HG03432 (cell line): Measurements from ENCODE around the gene SLC3A2.
"Not testable (repeated sequence)": the region's sequence is repeated elsewhere in the genome, so short reads cannot be mapped to it uniquely, and the experiment has no call there.

ENCODE experiments used
- ATAC-seq: cut with Tn5 transposase; IDR thresholded peaks from one replicate; pipeline ENCODE4 v1.9.1; 2021; ENCODE audit warnings: mild to moderate bottlenecking, moderate library complexity; ENCODE audit not compliant: unreplicated experiment

SLC3A2 gene

GRCh38 chr11:62880803-62881578, at the start of gene SLC3A2:
TSS of gene SLC3A2 (plus strand) at chr11:62880896. CDS start at chr11:62881024, 128 bp downstream.
- peak; percentile 74 for ATAC-seq

DNA sequence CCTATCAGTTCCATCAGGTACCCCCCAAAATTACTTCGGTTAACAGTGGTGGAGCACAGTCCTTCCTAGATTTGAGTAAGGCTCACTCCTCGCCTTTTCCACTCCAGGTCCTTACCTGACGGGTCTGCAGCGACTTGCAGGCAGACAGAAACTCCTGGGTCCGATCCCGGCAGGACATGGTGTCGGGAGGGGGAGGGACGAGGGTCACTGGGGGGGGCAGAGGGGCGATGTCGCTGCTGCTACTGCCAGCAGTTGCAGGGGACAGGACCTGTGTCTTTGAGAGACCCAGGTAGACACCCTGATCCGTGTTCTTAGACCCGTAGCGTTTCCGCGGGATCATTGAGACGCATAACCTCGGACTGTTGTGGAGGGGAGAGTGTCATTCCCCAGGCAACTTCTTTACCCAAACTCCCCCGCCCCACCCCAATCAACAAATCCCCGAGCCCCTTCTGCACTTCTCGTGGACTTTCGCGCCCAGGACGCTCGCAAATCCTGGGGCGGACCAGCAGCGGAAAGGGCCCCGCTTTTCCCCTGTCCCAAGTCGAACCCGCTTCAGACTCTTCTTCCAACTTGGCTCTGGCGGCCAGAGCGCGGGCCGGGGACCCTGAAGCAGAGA, 49.7 kb upstream of the SLC3A2 start:
- ATAC-seq = no peak

DNA sequence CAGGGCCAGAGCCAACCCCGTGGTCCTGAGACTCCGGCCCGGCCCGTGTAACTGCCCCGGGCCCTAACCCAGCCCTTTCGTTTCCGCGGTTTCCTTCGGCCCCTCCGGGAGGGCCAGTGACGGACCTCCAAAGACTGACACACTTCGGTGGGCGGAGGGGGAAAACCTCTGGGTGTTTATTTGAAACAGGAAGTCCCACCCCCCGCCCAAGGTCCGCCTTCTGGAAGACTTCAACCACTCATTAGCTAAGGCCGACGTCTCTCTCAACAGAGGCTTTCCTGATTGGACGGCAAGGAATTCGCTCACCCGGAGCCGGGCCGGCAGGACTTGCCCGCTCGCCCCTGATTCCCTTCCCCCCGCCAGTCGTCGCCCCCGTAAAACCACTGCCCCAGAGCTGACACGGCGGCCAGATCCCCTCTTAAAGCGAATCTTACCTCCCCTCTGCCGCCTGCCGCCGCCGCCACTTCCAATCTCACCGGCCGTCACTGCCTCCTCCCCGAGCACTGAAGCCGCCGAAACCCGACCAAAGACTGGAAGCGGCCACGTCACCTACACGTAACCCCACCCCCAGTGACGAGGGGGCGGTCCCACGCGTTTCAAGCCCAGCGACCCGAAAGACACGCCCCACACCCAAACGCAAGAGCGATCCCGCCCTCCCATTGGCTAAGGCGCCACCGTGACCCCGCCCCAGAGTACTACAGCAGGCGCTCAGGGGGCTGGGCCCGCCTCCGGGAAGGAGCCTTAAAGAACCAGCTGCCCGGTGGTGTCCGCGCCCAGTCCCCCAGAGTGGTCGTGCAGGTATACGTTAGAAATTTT, 49.0 kb upstream of the SLC3A2 start, which contains the start of gene STX5:
STX5 (minus strand) TSS at position 532 of the 816 bp plus-strand sequence. CDS start 808 bp downstream, outside the sequence.
- peak; percentile 85 for ATAC-seq

DNA sequence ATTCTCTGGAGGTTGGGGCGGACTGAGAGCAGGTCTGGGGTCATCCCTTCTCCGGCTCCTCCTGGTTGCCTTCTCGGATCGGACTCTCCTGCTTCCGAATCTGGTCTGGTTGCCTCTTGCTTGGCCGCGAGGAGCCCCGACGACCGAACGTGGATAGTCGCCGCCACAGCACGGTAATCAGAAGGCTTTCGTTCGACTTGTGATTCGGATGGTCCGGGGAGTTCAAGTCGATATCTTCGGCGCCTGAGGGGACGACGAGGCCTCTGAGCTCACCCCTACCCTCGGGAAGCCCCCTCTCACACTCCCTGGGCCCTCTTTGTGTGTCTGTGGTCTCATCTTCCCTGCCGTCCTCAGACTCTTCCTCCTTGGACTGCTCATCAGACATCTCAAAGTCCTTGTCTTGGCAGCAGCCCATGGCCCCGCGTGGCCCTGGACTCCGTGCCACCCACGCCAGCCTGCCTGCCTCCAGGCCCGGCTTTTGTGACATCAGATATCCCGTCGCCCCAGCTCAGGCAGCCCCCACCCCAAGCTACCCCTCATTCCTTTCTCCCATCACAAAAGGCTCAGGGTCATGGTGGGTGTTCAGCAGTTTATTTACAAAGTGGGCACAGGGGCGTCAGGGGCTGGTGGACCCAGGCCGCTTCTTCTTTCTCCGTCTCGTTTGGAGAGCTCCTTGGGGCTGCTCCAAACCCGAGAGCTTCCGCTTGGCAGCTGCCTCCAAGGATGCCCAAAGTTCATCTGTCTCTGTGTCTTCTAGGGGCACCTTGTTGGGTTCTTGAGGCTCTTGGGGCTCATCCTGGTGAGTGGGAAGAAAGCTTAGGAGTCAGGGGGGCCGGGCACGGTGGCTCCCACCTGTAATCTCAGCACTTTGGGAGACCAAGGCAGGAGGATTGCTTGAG, 48.1 kb upstream of the SLC3A2 start, which contains the start of gene TEX54:
TEX54 (minus strand) TSS at position 506 of the 899 bp plus-strand sequence.
- ATAC-seq = peak; percentile 11

DNA sequence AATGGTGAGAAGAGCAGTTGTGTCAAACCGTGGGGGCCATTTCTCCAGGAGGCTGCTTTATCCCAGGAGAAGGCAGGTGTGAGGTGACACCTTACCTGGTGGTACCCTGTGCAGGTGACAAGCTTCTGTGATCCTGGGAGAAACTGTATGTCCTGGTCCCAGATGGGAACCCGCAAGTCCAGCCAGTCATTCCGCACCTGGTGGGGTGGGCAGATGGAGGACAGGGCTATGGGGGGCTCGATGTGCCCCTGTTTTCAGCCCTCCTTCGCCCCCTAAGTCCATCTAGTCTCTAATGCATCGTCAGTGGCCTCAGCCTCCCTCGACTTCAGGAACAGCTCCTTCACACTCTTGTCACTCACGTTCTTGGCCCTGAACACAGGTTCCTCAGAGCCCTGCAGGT, 45.4 kb upstream of the SLC3A2 start:
- no peak for ATAC-seq

DNA sequence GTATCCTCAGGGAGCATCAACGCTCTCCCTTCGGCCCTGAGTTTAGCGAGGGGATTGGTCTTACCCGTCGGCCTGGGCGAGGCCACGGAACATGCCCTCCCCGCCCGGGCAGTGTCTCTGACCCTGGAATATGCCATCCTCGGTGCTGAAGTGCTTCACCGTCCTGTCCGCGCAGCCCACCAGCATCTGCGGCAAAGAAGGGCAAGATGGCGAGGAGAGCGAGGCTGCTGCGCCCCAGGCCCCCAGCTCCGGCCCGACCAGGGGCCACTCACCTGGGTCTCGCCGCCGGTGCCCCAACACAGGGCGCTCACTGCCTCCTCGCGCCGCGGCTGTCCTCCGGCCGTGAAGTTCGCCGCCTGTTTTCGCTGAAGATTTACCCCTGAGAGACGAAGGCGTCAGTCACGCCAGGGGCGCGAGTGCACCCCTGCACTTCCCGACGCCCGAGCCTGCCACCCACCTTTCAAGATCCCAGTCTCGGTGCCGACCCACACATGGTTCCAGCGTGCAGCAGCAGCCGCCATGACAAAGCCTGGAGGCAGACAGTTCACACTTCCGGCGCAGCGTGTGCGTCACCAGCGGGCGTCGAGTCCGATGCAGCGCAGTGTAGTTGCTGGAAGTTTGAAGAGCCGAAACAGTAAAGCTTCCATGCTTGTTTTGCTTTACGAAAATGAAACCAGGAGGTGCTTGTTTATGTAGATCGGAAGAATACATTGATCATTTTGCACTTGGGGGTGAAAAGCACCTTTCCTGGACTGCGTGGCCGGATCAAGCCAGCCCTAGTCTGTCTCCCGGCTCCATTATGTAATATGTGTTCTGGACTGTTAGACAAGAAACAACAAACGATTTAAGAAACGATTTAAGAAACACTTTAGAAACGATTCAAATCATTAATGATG, 41.4 kb upstream of the SLC3A2 start, which contains the start of gene WDR74:
WDR74 (minus strand) TSS at position 541 of the 896 bp plus-strand sequence; CDS start at position 521, 20 bp downstream.
- ATAC-seq = peak; percentile 47

DNA sequence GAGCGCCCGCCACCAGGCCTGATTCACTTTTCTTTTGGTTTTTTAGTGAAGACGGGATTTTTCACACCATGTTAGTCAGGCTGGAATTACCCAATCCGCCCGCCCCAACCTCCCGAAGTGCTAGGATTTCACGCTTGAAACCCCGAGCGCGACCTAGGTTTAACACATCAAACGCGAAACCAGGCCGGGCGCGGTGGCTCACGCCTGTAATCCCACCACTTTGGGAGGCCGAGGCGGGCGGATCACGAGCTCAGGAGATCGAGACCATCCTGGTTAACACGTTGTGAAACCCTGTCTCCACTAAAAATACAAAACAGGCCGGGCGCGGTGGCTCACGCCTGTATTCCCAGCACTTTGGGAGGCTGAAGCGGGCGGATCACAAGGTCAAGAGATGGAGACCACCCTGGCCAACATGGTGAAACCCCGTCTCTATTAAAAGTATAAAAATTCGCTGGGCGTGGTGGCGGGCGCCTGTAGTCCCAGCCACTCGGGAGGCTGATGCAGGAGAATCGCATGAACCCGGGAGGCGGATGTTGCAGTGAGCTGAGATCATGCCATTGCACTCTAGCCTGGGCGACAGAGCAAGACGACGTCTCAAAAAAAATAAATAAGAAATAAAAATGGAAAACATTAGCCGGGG, 39.9 kb upstream of the SLC3A2 start:
- peak; percentile 1 for ATAC-seq

GRCh38 chr11:62841361-62842170, 39.1 kb upstream of the SLC3A2 start:
- ATAC-seq = peak; percentile 60

DNA sequence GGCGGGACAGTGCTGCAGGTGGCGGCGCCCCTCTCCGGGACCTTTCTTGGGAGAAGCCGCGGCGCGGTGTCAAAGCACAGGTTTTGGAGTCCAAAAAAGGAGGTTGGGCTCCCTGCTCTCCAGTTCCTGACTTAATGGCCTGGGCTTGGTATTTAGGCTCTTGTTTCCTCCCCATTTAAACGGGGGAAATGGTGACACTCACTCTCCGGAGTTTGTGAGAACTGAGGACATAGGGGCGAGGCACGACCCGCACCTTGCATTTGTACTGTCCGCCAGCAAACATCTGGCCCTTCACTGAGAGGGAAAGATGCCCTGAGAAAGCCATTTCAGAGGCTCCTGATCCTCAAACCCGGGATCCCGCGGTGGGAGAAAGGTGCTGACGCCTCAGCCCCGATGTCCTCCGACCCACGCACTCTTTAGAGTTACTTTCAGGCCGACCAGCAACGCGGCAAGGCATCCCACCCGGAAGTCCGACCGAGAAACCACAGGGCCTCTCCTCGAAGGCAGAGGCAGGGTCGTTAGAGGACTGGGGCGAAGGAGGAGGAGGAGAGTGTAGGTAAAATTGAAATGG, 38.4 kb upstream of the SLC3A2 start:
- no peak for ATAC-seq

DNA sequence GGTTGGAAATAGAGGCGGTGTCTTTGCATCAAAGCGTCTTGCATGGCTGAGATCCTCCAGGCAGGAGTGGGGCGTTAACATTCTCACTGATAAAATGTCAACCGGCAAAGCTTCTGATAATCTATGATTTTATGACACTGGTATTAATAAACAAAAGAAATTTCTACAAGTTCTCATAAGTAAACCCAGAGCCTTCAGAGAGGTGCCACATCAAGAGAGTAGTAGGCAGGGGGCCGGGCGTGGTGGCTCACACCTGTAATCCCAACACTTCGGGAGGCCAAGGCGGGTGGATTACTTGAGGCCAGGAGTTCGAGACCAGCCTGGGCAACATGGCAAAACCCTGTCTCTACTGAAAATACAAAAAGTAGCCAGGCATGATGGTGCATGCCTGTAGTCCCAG, 37.8 kb upstream of the SLC3A2 start:
- not testable (repeated sequence) for ATAC-seq

DNA sequence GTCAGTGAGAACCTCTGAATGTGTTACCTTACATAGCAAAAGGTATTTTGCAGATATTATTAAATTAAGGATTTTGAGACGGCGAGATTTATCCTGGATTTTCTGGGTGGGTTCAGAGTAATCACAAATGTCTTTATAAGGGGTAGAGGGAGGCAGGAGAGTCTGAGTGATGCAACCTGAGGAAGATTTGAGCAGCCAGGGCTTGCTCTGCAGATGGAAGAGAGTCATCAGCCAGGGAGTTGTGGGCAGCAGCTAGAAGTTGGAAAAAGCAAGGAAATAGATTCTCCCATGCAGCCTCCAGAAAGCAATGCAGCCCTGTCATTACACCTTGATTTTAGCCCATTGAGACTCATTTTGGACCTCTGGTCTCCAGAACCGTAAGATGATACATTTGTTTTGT, 37.2 kb upstream of the SLC3A2 start:
- no peak for ATAC-seq

DNA sequence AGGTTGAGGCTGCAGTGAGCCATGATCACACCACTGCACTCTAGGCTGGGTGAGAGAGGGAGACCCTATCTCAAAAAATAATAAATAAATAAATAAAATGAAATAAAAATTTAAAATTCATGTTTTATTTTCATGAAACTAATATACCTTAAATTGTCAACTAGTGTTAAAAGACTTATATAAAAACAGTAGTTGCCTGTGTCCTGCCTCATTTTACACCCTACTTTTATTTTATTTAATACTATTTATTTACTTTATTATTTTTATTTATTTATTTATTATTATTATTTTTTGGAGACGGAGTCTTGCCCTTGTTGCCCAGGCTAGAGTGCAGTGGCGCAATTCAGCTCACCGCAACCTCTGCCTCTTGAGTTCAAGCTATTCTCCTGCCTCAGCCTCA, 36.5 kb upstream of the SLC3A2 start:
- no peak for ATAC-seq

GRCh38 chr11:62846177-62846576, 34.5 kb upstream of the SLC3A2 start:
- no peak for ATAC-seq

- no peak for ATAC-seq
Measured at GRCh38 chr11:62847767-62848314, 32.9 kb upstream of the SLC3A2 start.

DNA sequence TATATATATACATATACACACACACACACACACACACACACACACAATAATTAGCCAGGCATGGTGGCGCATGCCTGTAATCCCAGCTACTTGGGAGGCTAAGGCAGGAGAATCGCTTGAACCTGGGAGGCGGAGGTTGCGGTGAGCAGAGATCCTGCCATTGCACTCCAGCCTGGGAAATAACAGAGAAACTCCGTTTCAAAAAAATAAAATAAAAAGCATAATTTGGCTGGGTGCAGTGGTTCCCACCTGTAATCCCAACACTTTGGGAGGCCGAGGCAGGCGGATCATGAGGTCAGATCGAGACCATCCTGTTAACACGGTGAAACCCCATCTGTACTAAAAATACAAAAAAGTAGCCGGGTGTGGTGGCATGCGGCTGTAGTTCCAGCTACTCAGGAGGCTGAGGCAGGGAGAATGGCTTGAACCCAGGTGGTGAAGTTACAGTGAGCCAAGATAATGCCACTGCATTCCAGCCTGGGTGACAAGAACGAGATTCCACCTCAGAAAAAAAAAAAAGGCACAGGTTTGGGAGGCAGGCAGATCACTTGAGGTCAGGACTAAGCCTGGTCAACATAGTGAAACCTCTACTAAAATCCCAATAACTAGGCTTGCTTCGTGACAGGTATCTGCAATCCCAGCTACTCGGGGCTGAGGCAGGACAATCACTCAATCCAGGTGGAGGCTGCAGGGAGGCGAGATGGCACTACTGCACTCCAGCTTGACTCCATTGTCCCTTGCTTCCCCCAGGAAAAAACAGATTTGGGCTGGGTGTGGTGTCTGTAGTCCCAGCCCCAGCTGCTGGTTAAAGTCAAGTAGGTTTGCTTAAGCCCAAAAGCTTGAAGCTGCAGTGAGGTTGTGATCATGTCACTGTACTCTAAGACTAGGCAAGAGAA, 29.5 kb upstream of the SLC3A2 start:
- ATAC-seq = no peak

GRCh38 chr11:62851807-62852522, 28.7 kb upstream of the SLC3A2 start:
- no peak for ATAC-seq
